Lower leg skin (tissue), 4 donors: Measurements from ENCODE around the gene OR52N5. TPM values are rescaled to one million over a fixed set of nuclear protein-coding genes. Genes with fewer than 3 reads are reported as not detected.

ENCODE experiments used
- DNase-seq, 2 donors: peaks; one replicate each; pipeline ENCODE4 v3.0.0-alpha.2; 2019; ENCODE audit warnings: low spot score in 2 of 2
- H3K4me3 ChIP-seq: fragments of 200-600 bp; sonication (generic); 2 replicates; pipeline ENCODE4 v1.5.1; 2017; ENCODE audit warnings: mild to moderate bottlenecking, low read depth; ENCODE audit not compliant: poor library complexity, severe bottlenecking
- CTCF ChIP-seq, 3 donors: fragments of 450-650 bp; IDR thresholded peaks; one replicate each; pipeline ENCODE4 v1.5.1; 2016; ENCODE audit warnings: antibody characterized with exemption in 3 of 3, mild to moderate bottlenecking in 3 of 3, moderate library complexity in 2 of 3
- POLR2A ChIP-seq, 2 donors: fragments of 450-650 bp; IDR thresholded peaks; one replicate each; pipeline ENCODE4 v1.6.1; 2016 to 2017; ENCODE audit warnings: antibody characterized with exemption in 2 of 2, mild to moderate bottlenecking in 1 of 2, moderate library complexity in 1 of 2
- WGBS, 2 donors: methylation state at CpG; one replicate each; pipeline ENCODE4 v1.1.5; 2018; 5-methylcytosine and 5-hydroxymethylcytosine counted together
- intact Hi-C: fragments of 100-400 bp; cut with DNase I; formaldehyde crosslinking; loops from one replicate; pipeline ENCODE4 v1.15.0; 2023; ENCODE audit warnings: low total_unique reads
- total RNA-seq, 4 donors: library from RNA; depleted of rRNA; stranded (reverse); fragments of >200 nt; gene quantifications; one replicate each; pipeline ENCODE4 v1.1.0, GENCODE V29; 2016

Gene OR52N5
- total RNA-seq, 4 donors from 2014 or later: not detected

GRCh38 chr11:5809122-5809519 is 26.0 kb upstream of the OR52N5 start:
- 38 to 44% methylated on average over 5 of the region's 5 CpGs for WGBS, 2 donors
- peak overlapping the region; percentile 15 for H3K4me3 ChIP-seq
- intact Hi-C loops: loop anchor here (5.0 kb wide), 1 partner anchor 332 kb away; no protein-coding TSS in a partner anchor
- no peak for TF ChIP-seq POLR2A (IDR thresholded peaks at IDR 0.05)
- no peak for TF ChIP-seq CTCF (IDR thresholded peaks at IDR 0.05)
- no peak for DNase-seq

- intact Hi-C loops: loop anchor here (5.0 kb wide), 1 partner anchor 331 kb away; no protein-coding TSS in a partner anchor
- peak in 1 of 2 donors; percentile 62 for DNase-seq
- 3 to 25% methylated on average over 24 of the region's 24 CpGs for WGBS, 2 donors
- peak within 1 kb of the TSS; percentile 15 for H3K4me3 ChIP-seq
- TF ChIP-seq POLR2A (IDR thresholded peaks at IDR 0.05): no peak
- TF ChIP-seq CTCF (IDR thresholded peaks at IDR 0.05): peak in 1 of 3 donors; percentile 58
Observed at GRCh38 chr11:5808500-5809121, 25.5 kb upstream of the OR52N5 start, which contains the start of gene OR52N2. TSS of gene OR52N2 (plus strand) at chr11:5808924. CDS start at chr11:5820336, 11,412 bp downstream.

- no peak overlapping the region for H3K4me3 ChIP-seq
- TF ChIP-seq POLR2A (IDR thresholded peaks at IDR 0.05): no peak
- TF ChIP-seq CTCF (IDR thresholded peaks at IDR 0.05): no peak
- DNase-seq: no peak
- WGBS, 2 donors: 54 to 58% methylated on average over 10 of the region's 10 CpGs
- intact Hi-C loops: loop anchor here (5.0 kb wide), 1 partner anchor 330 kb away; no protein-coding TSS in a partner anchor
Observed at GRCh38 chr11:5807580-5807979, 24.4 kb upstream of the OR52N5 start.

- WGBS, 2 donors: 81 to 97% methylated on average over 5 of the region's 5 CpGs
Observed at GRCh38 chr11:5803982-5804381, 20.8 kb upstream of the OR52N5 start.

GRCh38 chr11:5796541-5796940 is 13.4 kb upstream of the OR52N5 start:
- DNase-seq: no peak
- intact Hi-C loops: no loop called here
- no peak overlapping the region for H3K4me3 ChIP-seq
- TF ChIP-seq CTCF (IDR thresholded peaks at IDR 0.05) (no peak), POLR2A (IDR thresholded peaks at IDR 0.05) (no peak)
- WGBS, 2 donors: 54 to 59% methylated on average over 6 of the region's 6 CpGs

More at GRCh38 chr11:5803982-5804381, 20.8 kb upstream of the OR52N5 start:
- DNase-seq: no peak
- intact Hi-C loops: no loop called here
- no peak overlapping the region for H3K4me3 ChIP-seq
- TF ChIP-seq POLR2A (IDR thresholded peaks at IDR 0.05) (no peak), CTCF (IDR thresholded peaks at IDR 0.05) (no peak)
